GM13977 (cell line): ENCODE data around the gene KPNA3.

ENCODE experiments used
- DNase-seq: peaks from one replicate; pipeline ENCODE4 v3.0.0; 2012; ENCODE audit warnings: low spot score
- CTCF ChIP-seq: IDR thresholded peaks from 2 replicates; pipeline ENCODE4 v1.5.1; 2012; ENCODE audit warnings: mild to moderate bottlenecking, control low read depth; ENCODE audit not compliant: insufficient read depth; ENCODE audit errors: extremely low read depth, missing control alignments
- in situ Hi-C: fragments of 300-500 bp; cut with MboI; formaldehyde crosslinking; loops from one replicate; pipeline ENCODE4 v1.12.0; 2022; ENCODE audit warnings: low sequenced_read_pairs, low pct_unique_long_range_greater_than_20kb, mixed read lengths, inconsistent platforms; ENCODE audit not compliant: unreplicated experiment

KPNA3 gene

GRCh38 chr13:49740870-49741269, 51.6 kb downstream of the KPNA3 start:
- in situ Hi-C loops: no loop called here
- no peak for DNase-seq
- TF ChIP-seq CTCF: no peak

GRCh38 chr13:49739498-49740187, 52.8 kb downstream of the KPNA3 start:
- in situ Hi-C loops: no loop called here
- TF ChIP-seq CTCF: no peak
- no peak for DNase-seq

DNA sequence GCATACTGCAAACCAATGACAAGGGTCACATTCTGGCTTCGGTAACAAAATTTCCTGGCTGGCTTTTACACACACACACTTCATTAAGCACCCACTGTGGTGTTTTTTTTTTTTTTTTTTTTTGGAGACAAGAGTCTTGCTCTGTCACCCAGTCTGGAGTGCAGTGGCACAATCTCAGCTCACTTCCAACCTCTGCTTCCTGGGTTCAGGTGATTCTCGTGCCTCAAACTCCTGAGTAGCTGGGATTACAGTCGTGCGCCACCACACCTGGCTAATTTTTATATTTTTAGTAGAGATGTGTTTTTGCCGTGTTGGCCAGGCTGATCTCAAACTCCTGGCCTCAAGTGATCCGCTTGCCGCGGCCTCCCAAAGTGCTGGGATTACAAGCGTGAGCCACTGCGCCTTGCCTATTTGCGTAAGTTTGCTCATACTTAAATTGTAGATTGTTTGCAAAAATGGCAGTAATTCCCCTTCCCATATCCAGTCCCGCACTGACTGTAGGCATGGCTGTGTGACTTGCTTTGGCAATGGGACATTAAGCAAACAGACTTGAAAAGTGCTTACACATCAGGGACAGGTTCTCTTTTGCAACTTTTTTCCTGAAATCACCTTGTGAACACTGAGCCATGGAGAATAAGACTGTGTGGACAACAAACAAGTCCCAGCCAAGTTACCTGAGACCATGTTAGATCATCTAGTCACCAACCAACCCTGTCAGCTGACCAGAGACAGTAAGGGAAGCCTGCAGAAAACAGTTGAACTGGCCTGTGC, 59.1 kb downstream of the KPNA3 start:
- in situ Hi-C loops: no loop called here
- no peak for DNase-seq
- TF ChIP-seq CTCF: no peak

DNA sequence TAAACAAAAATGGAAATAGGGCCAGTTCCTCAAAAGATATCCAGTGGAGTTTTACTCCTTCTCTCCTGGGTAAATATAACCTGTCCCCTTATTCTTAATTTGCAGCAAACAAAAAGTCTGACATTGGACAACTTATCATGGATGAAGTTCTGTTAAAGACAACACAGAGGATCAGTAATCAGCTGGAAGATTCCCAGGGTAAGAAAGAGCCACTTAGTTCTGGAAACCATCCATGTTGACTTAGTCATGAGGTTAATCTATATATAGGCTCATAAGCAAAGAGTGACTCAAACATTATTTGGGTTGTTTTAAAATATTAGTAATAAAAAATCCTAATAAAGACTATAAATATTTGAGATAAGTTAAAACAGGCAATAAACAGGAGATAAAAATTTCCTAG, 60.7 kb downstream of the KPNA3 start:
- in situ Hi-C loops: no loop called here
- no peak for DNase-seq
- no peak for TF ChIP-seq CTCF

GRCh38 chr13:49716615-49717014, 75.9 kb downstream of the KPNA3 start:
- in situ Hi-C loops: no loop called here
- DNase-seq: no peak
- no peak for TF ChIP-seq CTCF

GRCh38 chr13:49714757-49715156, 77.7 kb downstream of the KPNA3 start:
- no peak for TF ChIP-seq CTCF
- no peak for DNase-seq
- in situ Hi-C loops: no loop called here
